ENCODE results near the gene DSN1. TPM values are rescaled to one million over a fixed set of nuclear protein-coding genes. Genes with fewer than 3 reads are reported as not detected.

DSN1 gene, protein sequence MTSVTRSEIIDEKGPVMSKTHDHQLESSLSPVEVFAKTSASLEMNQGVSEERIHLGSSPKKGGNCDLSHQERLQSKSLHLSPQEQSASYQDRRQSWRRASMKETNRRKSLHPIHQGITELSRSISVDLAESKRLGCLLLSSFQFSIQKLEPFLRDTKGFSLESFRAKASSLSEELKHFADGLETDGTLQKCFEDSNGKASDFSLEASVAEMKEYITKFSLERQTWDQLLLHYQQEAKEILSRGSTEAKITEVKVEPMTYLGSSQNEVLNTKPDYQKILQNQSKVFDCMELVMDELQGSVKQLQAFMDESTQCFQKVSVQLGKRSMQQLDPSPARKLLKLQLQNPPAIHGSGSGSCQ
- polyA plus RNA-seq (2013, experiment 1 of 2), result 22.4 TPM
- 23.0 TPM for polyA plus RNA-seq (2013, experiment 2 of 2)

DNA sequence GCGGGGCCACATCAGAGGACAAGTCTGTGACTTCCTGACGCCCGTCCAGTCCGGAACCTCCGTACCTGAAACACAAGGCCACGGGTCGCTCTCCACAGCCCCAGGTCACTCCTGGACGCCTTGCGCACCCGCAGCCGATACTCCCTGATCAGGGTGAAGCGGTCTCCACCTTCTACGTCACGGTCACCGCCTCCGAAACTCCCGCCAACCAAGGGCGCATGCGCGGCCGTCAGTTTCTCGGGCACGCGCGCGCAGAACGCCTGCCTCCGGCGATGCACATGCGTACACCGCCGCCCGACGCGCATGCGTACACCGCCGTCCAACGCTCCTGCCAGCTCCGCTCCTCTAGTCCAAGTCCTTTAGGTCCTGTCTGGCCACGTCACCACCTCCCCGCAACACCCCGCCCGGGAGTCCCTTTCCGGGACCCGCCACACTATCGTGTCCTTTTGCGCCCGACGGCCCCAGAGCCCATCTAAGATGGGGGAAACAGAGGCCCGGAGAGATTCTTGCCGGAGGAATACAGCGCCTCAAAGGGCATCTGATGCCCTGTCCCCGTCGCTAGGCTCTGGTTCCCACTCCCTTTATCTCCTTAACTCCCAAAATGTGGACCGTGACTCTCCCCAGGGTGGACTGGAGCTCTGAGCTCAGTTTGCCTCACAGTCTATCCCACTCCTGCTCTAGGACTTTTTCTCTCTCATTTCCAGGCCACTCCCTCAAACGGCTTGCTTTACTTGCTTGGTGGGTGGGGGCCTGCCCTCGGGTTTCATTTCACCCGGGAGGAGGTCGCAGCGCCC is at the start of gene DSN1:
Gene DSN1, minus strand, starts transcription at position 167 of the 794 bp plus-strand sequence. CDS start 2,305 bp downstream, outside the sequence.
- H2BK5ac ChIP-seq (ENCODE audit: low read length), result peak within 1 kb of the TSS; percentile 84
- H3K9ac ChIP-seq (ENCODE audit: low read depth, low read length, poor library complexity), result peak within 1 kb of the TSS; percentile 95
- no peak within 1 kb of the TSS for H4K91ac ChIP-seq (ENCODE audit: low read depth, low read length, poor library complexity)
- peak within 1 kb of the TSS; percentile 99 for H2AFZ ChIP-seq (ENCODE audit: low read length)
- peaks cover 2% of the 10 kb centered on the region for H3K79me1 ChIP-seq (ENCODE audit: low read depth, low read length)
- H3K36me3 ChIP-seq (replicated peaks in 1 of 2; ENCODE audit: control insufficient read depth in 2 of 2, insufficient read depth in 2 of 2, low read length in 2 of 2), result peaks cover 2 to 25% of the 10 kb centered on the region in 2 donors
- peak within 1 kb of the TSS; percentile 14 for H3K14ac ChIP-seq (ENCODE audit: low read length)
- H3K4me2 ChIP-seq (ENCODE audit: insufficient read depth, low read length, poor library complexity, severe bottlenecking), result peak within 1 kb of the TSS; percentile 91
- H2BK120ac ChIP-seq (ENCODE audit: low read depth, low read length), result no peak within 1 kb of the TSS
- no peaks in the 10 kb centered on the region for H3K27me3 ChIP-seq (ENCODE audit: control insufficient read depth in 3 of 3, insufficient read depth in 3 of 3, low read depth in 1 of 3, low read length in 3 of 3)
- peak within 1 kb of the TSS; percentile 69 to 84 for H3K4me3 ChIP-seq (ENCODE audit: low read length in 2 of 2)
- no peak within 1 kb of the TSS for H2AK5ac ChIP-seq (ENCODE audit: low read depth, low read length)
- peaks cover 3 to 4% of the 10 kb centered on the region in 2 donors for H3K4me1 ChIP-seq (ENCODE audit: control insufficient read depth in 2 of 2, insufficient read depth in 1 of 2, low read depth in 1 of 2, low read length in 2 of 2)
- H4K8ac ChIP-seq (ENCODE audit: low read depth, low read length), result no peak within 1 kb of the TSS
- H3K18ac ChIP-seq (ENCODE audit: low read length), result peak within 1 kb of the TSS; percentile 96
- peak within 1 kb of the TSS; percentile 76 for H3K23ac ChIP-seq (ENCODE audit: low read depth, low read length, poor library complexity)
- H3K9me3 ChIP-seq (replicated peaks in 1 of 2; ENCODE audit: control insufficient read depth in 2 of 2, insufficient read depth in 1 of 2, low read depth in 1 of 2, low read length in 2 of 2), result no peaks in the 10 kb centered on the region
- H2BK12ac ChIP-seq (ENCODE audit: low read length), result no peak within 1 kb of the TSS
- no peak within 1 kb of the TSS for H2BK15ac ChIP-seq (ENCODE audit: low read length)
- peak within 1 kb of the TSS; percentile 70 for H3K27ac ChIP-seq (replicated peaks; ENCODE audit: low read length)
- DNase-seq (ENCODE audit: low spot score), result peak; percentile 98
- no CpG with 5 or more reads among the region's 61 CpGs for WGBS, 2 donors (ENCODE audit: extremely low coverage in 2 of 2, insufficient read length in 2 of 2, insufficient replicate concordance in 1 of 2)
- no peak within 1 kb of the TSS for H3K4ac ChIP-seq (ENCODE audit: low read length)

DNA sequence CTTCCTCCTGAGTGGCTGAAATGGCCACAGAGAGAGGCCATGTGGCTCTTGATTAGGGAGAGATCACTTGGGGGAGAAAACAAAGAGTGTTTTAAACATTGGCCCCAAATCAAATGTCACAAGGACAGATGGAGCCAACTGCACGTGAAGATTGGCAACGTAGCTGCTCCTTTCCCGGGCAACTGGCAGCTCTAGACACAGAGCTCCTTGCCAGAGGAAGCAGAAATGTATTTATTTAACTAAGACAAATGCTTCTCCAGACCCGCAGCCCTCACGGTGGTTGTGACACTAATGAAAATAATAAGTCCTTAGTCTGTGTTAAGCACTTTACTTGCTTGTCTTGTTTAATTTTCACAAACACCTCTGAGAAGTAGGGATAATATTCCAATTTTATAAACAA is 49.6 kb upstream of the DSN1 start:
- Histone ChIP-seq H2BK12ac (ENCODE audit: low read length) (no peak overlapping the region), H3K36me3 (replicated peaks in 1 of 2; ENCODE audit: control insufficient read depth in 2 of 2, insufficient read depth in 2 of 2, low read length in 2 of 2) (peaks cover 24 to 84% of the 10 kb centered on the region in 2 donors), H3K4me1 (ENCODE audit: control insufficient read depth in 2 of 2, insufficient read depth in 1 of 2, low read depth in 1 of 2, low read length in 2 of 2) (peaks cover 5 to 12% of the 10 kb centered on the region in 2 donors), H3K27ac (replicated peaks; ENCODE audit: low read length) (no peak overlapping the region), H3K9ac (ENCODE audit: low read depth, low read length, poor library complexity) (no peak overlapping the region), H3K4ac (ENCODE audit: low read length) (no peak overlapping the region), H4K8ac (ENCODE audit: low read depth, low read length) (no peak overlapping the region), H3K9me3 (replicated peaks in 1 of 2; ENCODE audit: control insufficient read depth in 2 of 2, insufficient read depth in 1 of 2, low read depth in 1 of 2, low read length in 2 of 2) (no peaks in the 10 kb centered on the region), H3K23ac (ENCODE audit: low read depth, low read length, poor library complexity) (no peak overlapping the region), H2AK5ac (ENCODE audit: low read depth, low read length) (no peak overlapping the region), H2BK120ac (ENCODE audit: low read depth, low read length) (no peak overlapping the region), H3K79me1 (ENCODE audit: low read depth, low read length) (peaks cover 6% of the 10 kb centered on the region), H4K91ac (ENCODE audit: low read depth, low read length, poor library complexity) (no peak overlapping the region), H3K4me2 (ENCODE audit: insufficient read depth, low read length, poor library complexity, severe bottlenecking) (no peak overlapping the region), H2BK5ac (ENCODE audit: low read length) (no peak overlapping the region), H2AFZ (ENCODE audit: low read length) (no peak overlapping the region), H3K18ac (ENCODE audit: low read length) (no peak overlapping the region), H2BK15ac (ENCODE audit: low read length) (no peak overlapping the region), H3K27me3 (ENCODE audit: control insufficient read depth in 3 of 3, insufficient read depth in 3 of 3, low read depth in 1 of 3, low read length in 3 of 3) (no peaks in the 10 kb centered on the region), H3K14ac (ENCODE audit: low read length) (no peak overlapping the region), H3K4me3 (ENCODE audit: low read length in 2 of 2) (no peak overlapping the region)
- WGBS, 2 donors (ENCODE audit: extremely low coverage in 2 of 2, insufficient read length in 2 of 2, insufficient replicate concordance in 1 of 2), result no CpG with 5 or more reads among the region's 5 CpGs
- no peak for DNase-seq (ENCODE audit: low spot score)

- peak overlapping the region; percentile 66 for H3K27ac ChIP-seq (replicated peaks; ENCODE audit: low read length)
- H2BK15ac ChIP-seq (ENCODE audit: low read length), result peak overlapping the region; percentile 26
- WGBS, 2 donors (ENCODE audit: extremely low coverage in 2 of 2, insufficient read length in 2 of 2, insufficient replicate concordance in 1 of 2), result no CpG with 5 or more reads among the region's 7 CpGs
- H2BK12ac ChIP-seq (ENCODE audit: low read length), result peak overlapping the region; percentile 14
- H4K91ac ChIP-seq (ENCODE audit: low read depth, low read length, poor library complexity), result no peak overlapping the region
- no peak overlapping the region for H3K4me3 ChIP-seq (ENCODE audit: low read length in 2 of 2)
- H3K4ac ChIP-seq (ENCODE audit: low read length), result peak overlapping the region; percentile 38
- H2AK5ac ChIP-seq (ENCODE audit: low read depth, low read length), result peak overlapping the region; percentile 41
- peak overlapping the region; percentile 44 for H3K18ac ChIP-seq (ENCODE audit: low read length)
- H2BK120ac ChIP-seq (ENCODE audit: low read depth, low read length), result peak overlapping the region; percentile 28
- peaks cover 0 to 3% of the 10 kb centered on the region in 2 donors for H3K9me3 ChIP-seq (replicated peaks in 1 of 2; ENCODE audit: control insufficient read depth in 2 of 2, insufficient read depth in 1 of 2, low read depth in 1 of 2, low read length in 2 of 2)
- H3K27me3 ChIP-seq (ENCODE audit: control insufficient read depth in 3 of 3, insufficient read depth in 3 of 3, low read depth in 1 of 3, low read length in 3 of 3), result no peaks in the 10 kb centered on the region
- DNase-seq (ENCODE audit: low spot score), result no peak
- H3K9ac ChIP-seq (ENCODE audit: low read depth, low read length, poor library complexity), result peak overlapping the region; percentile 24
- peaks cover 4% of the 10 kb centered on the region for H3K79me1 ChIP-seq (ENCODE audit: low read depth, low read length)
- peak overlapping the region; percentile 11 for H2BK5ac ChIP-seq (ENCODE audit: low read length)
- peaks cover 5 to 12% of the 10 kb centered on the region in 2 donors for H3K4me1 ChIP-seq (ENCODE audit: control insufficient read depth in 2 of 2, insufficient read depth in 1 of 2, low read depth in 1 of 2, low read length in 2 of 2)
- no peak overlapping the region for H3K23ac ChIP-seq (ENCODE audit: low read depth, low read length, poor library complexity)
- no peak overlapping the region for H3K14ac ChIP-seq (ENCODE audit: low read length)
- H3K36me3 ChIP-seq (replicated peaks in 1 of 2; ENCODE audit: control insufficient read depth in 2 of 2, insufficient read depth in 2 of 2, low read length in 2 of 2), result peaks cover 25 to 86% of the 10 kb centered on the region in 2 donors
- H2AFZ ChIP-seq (ENCODE audit: low read length), result no peak overlapping the region
- H4K8ac ChIP-seq (ENCODE audit: low read depth, low read length), result no peak overlapping the region
- H3K4me2 ChIP-seq (ENCODE audit: insufficient read depth, low read length, poor library complexity, severe bottlenecking), result no peak overlapping the region
Measured at GRCh38 chr20:36821964-36822437, 48.4 kb upstream of the DSN1 start.

- Histone ChIP-seq H3K36me3 (replicated peaks in 1 of 2; ENCODE audit: control insufficient read depth in 2 of 2, insufficient read depth in 2 of 2, low read length in 2 of 2) (peaks cover 25 to 87% of the 10 kb centered on the region in 2 donors), H2AK5ac (ENCODE audit: low read depth, low read length) (no peak overlapping the region), H3K14ac (ENCODE audit: low read length) (no peak overlapping the region), H3K23ac (ENCODE audit: low read depth, low read length, poor library complexity) (no peak overlapping the region), H3K4me3 (ENCODE audit: low read length in 2 of 2) (no peak overlapping the region), H4K91ac (ENCODE audit: low read depth, low read length, poor library complexity) (no peak overlapping the region), H2AFZ (ENCODE audit: low read length) (no peak overlapping the region), H3K27me3 (ENCODE audit: control insufficient read depth in 3 of 3, insufficient read depth in 3 of 3, low read depth in 1 of 3, low read length in 3 of 3) (no peaks in the 10 kb centered on the region), H2BK15ac (ENCODE audit: low read length) (no peak overlapping the region), H3K27ac (replicated peaks; ENCODE audit: low read length) (no peak overlapping the region), H3K9ac (ENCODE audit: low read depth, low read length, poor library complexity) (no peak overlapping the region), H3K4me1 (ENCODE audit: control insufficient read depth in 2 of 2, insufficient read depth in 1 of 2, low read depth in 1 of 2, low read length in 2 of 2) (peaks cover 5 to 12% of the 10 kb centered on the region in 2 donors), H3K4ac (ENCODE audit: low read length) (no peak overlapping the region), H3K9me3 (replicated peaks in 1 of 2; ENCODE audit: control insufficient read depth in 2 of 2, insufficient read depth in 1 of 2, low read depth in 1 of 2, low read length in 2 of 2) (peaks cover 0 to 3% of the 10 kb centered on the region in 2 donors), H3K4me2 (ENCODE audit: insufficient read depth, low read length, poor library complexity, severe bottlenecking) (no peak overlapping the region), H2BK120ac (ENCODE audit: low read depth, low read length) (no peak overlapping the region), H2BK5ac (ENCODE audit: low read length) (no peak overlapping the region), H4K8ac (ENCODE audit: low read depth, low read length) (no peak overlapping the region), H2BK12ac (ENCODE audit: low read length) (no peak overlapping the region), H3K18ac (ENCODE audit: low read length) (no peak overlapping the region), H3K79me1 (ENCODE audit: low read depth, low read length) (peaks cover 4% of the 10 kb centered on the region)
- WGBS, 2 donors (ENCODE audit: extremely low coverage in 2 of 2, insufficient read length in 2 of 2, insufficient replicate concordance in 1 of 2), result no CpG with 5 or more reads among the region's 5 CpGs
- DNase-seq (ENCODE audit: low spot score), result no peak
Measured at GRCh38 chr20:36820928-36821327, 47.4 kb upstream of the DSN1 start.
